Tibial nerve (tissue), 4 donors: ENCODE data around the gene RASGRF1.

ENCODE experiments used
- EP300 ChIP-seq, 2 donors: sonication (generic); formaldehyde crosslinking; IDR thresholded peaks; one replicate each; pipeline ENCODE4 v1.6.1; 2017; ENCODE audit warnings: antibody characterized with exemption in 2 of 2, mild to moderate bottlenecking in 1 of 2
- TF ChIP-seq, protein P1 (sequence below), 5 experiments: fragments of 200-600 bp in 3 of 5; fragments of 450-650 bp in 2 of 5; sonication (generic) in 3 of 5; IDR thresholded peaks; one replicate each; pipeline ENCODE4 v1.5.1; 2016 to 2019; ENCODE audit warnings: antibody characterized with exemption in 5 of 5, mild to moderate bottlenecking in 3 of 5, moderate library complexity in 2 of 5

- no peak for TF ChIP-seq EP300 (IDR thresholded peaks at IDR 0.05)
- TF ChIP-seq, protein P1, sequence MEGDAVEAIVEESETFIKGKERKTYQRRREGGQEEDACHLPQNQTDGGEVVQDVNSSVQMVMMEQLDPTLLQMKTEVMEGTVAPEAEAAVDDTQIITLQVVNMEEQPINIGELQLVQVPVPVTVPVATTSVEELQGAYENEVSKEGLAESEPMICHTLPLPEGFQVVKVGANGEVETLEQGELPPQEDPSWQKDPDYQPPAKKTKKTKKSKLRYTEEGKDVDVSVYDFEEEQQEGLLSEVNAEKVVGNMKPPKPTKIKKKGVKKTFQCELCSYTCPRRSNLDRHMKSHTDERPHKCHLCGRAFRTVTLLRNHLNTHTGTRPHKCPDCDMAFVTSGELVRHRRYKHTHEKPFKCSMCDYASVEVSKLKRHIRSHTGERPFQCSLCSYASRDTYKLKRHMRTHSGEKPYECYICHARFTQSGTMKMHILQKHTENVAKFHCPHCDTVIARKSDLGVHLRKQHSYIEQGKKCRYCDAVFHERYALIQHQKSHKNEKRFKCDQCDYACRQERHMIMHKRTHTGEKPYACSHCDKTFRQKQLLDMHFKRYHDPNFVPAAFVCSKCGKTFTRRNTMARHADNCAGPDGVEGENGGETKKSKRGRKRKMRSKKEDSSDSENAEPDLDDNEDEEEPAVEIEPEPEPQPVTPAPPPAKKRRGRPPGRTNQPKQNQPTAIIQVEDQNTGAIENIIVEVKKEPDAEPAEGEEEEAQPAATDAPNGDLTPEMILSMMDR (IDR thresholded peaks at IDR 0.05) = no peak
These were observed 146.9 kb downstream of the RASGRF1 start for GRCh38 chr15:78943692-78944091.
